Measurements from ENCODE around the gene SAP30. TPM values are rescaled to one million over a fixed set of nuclear protein-coding genes. Genes with fewer than 3 reads are reported as not detected.

Gene SAP30
- total and polyA plus RNA-seq, 9 of the 15 experiments (the other 6 are each of a cell fraction or from before 2014, with no cell fraction given), result 5.9 to 51.1 (median 32.6) TPM

DNA sequence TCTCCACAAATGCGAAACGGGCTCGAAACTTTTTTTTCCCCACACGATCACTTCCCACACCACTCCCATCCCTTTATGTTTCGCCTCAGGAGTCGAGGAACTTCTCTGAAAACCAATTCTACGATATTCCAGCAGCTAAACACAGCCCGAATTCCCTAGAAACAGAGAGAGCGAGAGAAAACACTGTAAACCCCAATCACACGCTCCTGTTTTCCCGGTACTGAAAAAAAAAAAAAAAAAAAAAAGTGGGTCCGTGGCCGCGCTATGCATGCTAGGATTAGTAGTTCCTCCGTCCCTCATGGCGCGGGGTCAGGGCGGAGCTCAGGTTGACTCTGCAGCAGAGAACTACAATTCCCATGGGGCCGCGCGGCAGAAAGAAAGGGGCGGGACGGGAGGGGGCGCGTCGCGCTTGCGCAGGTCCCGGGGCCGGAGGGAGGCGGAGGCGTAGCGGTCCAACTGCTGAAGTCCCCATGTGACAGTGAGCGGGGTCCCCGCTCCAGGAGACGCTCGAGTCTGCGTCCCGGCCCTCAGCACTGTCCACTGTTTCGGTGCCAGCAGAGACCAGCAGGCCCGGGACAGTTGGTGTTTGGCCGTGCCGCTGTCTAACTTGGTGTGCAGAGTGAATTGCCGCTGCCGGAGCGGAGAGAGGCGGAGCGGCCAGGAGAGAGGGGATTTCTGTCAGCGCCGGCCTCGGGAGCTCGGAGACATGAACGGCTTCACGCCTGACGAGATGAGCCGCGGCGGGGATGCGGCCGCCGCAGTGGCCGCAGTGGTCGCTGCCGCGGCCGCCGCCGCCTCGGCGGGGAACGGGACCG is at the start of gene SAP30 (continued):
- peak; percentile 60; the same call in 1 of the 2 replicates for TF ChIP-seq RAD51 (IDR thresholded peaks at IDR 0.05; ENCODE audit: borderline replicate concordance, low read depth)
- TF ChIP-seq, protein P1, sequence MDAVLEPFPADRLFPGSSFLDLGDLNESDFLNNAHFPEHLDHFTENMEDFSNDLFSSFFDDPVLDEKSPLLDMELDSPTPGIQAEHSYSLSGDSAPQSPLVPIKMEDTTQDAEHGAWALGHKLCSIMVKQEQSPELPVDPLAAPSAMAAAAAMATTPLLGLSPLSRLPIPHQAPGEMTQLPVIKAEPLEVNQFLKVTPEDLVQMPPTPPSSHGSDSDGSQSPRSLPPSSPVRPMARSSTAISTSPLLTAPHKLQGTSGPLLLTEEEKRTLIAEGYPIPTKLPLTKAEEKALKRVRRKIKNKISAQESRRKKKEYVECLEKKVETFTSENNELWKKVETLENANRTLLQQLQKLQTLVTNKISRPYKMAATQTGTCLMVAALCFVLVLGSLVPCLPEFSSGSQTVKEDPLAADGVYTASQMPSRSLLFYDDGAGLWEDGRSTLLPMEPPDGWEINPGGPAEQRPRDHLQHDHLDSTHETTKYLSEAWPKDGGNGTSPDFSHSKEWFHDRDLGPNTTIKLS (IDR thresholded peaks at IDR 0.05; ENCODE audit: borderline replicate concordance, low read depth), result peak; percentile 60; the same call in 1 of the 2 replicates
- TF ChIP-seq FOS (IDR thresholded peaks at IDR 0.05; ENCODE audit: extremely low read depth, insufficient read length), result no peak
- no peak for TF ChIP-seq ERF (CRISPR knock-in tag; IDR thresholded peaks at IDR 0.05)
- no peak; the same call in 1 of the 2 replicates for TF ChIP-seq GTF2E2 (tag; IDR thresholded peaks at IDR 0.05)
- no peak for TF ChIP-seq POLR3G (IDR thresholded peaks at IDR 0.05; ENCODE audit: extremely low read depth, insufficient read length, insufficient replicate concordance)
- TF ChIP-seq, protein P2, sequence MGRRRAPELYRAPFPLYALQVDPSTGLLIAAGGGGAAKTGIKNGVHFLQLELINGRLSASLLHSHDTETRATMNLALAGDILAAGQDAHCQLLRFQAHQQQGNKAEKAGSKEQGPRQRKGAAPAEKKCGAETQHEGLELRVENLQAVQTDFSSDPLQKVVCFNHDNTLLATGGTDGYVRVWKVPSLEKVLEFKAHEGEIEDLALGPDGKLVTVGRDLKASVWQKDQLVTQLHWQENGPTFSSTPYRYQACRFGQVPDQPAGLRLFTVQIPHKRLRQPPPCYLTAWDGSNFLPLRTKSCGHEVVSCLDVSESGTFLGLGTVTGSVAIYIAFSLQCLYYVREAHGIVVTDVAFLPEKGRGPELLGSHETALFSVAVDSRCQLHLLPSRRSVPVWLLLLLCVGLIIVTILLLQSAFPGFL (CRISPR knock-in tag; IDR thresholded peaks at IDR 0.05), result no peak
- TF ChIP-seq ZNF143 (CRISPR knock-in tag; IDR thresholded peaks at IDR 0.05), result peak; percentile 87
- TF ChIP-seq HOXB6 (CRISPR knock-in tag; IDR thresholded peaks at IDR 0.05; ENCODE audit: borderline replicate concordance), result no peak
- TF ChIP-seq, protein P3, sequence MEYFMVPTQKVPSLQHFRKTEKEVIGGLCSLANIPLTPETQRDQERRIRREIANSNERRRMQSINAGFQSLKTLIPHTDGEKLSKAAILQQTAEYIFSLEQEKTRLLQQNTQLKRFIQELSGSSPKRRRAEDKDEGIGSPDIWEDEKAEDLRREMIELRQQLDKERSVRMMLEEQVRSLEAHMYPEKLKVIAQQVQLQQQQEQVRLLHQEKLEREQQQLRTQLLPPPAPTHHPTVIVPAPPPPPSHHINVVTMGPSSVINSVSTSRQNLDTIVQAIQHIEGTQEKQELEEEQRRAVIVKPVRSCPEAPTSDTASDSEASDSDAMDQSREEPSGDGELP (CRISPR knock-in tag; IDR thresholded peaks at IDR 0.05; ENCODE audit: borderline replicate concordance), result peak; percentile 77
- TF ChIP-seq HMG20A (CRISPR knock-in tag; conservative IDR thresholded peaks at IDR 0.05), result no peak
- no peak; the same call in 1 of the 2 replicates for TF ChIP-seq MBD2 (IDR thresholded peaks at IDR 0.05; ENCODE audit: borderline replicate concordance, low read depth)
- TF ChIP-seq MTA3 (IDR thresholded peaks at IDR 0.05; ENCODE audit: borderline replicate concordance), result no peak
- no peak for TF ChIP-seq RFX1 (IDR thresholded peaks at IDR 0.05)
- TF ChIP-seq BHLHE40 (IDR thresholded peaks at IDR 0.05; ENCODE audit: low read length), result no peak
- TF ChIP-seq, protein P4, sequence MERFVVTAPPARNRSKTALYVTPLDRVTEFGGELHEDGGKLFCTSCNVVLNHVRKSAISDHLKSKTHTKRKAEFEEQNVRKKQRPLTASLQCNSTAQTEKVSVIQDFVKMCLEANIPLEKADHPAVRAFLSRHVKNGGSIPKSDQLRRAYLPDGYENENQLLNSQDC (CRISPR knock-in tag; IDR thresholded peaks at IDR 0.05), result no peak
- TF ChIP-seq EWSR1 (IDR thresholded peaks at IDR 0.05; ENCODE audit: borderline replicate concordance, low read depth, partially characterized antibody), result no peak
- TF ChIP-seq, protein P5, sequence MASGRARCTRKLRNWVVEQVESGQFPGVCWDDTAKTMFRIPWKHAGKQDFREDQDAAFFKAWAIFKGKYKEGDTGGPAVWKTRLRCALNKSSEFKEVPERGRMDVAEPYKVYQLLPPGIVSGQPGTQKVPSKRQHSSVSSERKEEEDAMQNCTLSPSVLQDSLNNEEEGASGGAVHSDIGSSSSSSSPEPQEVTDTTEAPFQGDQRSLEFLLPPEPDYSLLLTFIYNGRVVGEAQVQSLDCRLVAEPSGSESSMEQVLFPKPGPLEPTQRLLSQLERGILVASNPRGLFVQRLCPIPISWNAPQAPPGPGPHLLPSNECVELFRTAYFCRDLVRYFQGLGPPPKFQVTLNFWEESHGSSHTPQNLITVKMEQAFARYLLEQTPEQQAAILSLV (tag; IDR thresholded peaks at IDR 0.05), result no peak
- TF ChIP-seq SRF (CRISPR knock-in tag; IDR thresholded peaks at IDR 0.05), result peak in 1 of 2 experiments; percentile 69; a peak in 1 of 4 replicates
- TF ChIP-seq RBFOX2 (IDR thresholded peaks at IDR 0.05; ENCODE audit: low read depth, low read length), result peak; percentile 75
- no peak for TF ChIP-seq ZC3H8 (IDR thresholded peaks at IDR 0.05)
- TF ChIP-seq POLR2AphosphoS5 (IDR thresholded peaks at IDR 0.05; ENCODE audit: control insufficient read depth, insufficient read depth, low read depth, low read length), result peak; percentile 56; the same call in 1 of the 2 replicates
- no peak for TF ChIP-seq PYGO2 (tag; IDR thresholded peaks at IDR 0.05)
- peak; percentile 58 for TF ChIP-seq TBP (optimal IDR thresholded peaks at IDR 0.05; ENCODE audit: low read depth, low read length)
